HG03039 (cell line): ENCODE measurements around the gene TRRAP.
"Not testable (repeated sequence)": the region's sequence is repeated elsewhere in the genome, so short reads cannot be mapped to it uniquely, and the experiment has no call there.

ENCODE experiments used
- ATAC-seq: cut with Tn5 transposase; IDR thresholded peaks from one replicate; pipeline ENCODE4 v1.9.1; 2021; ENCODE audit warnings: mild to moderate bottlenecking, moderate library complexity; ENCODE audit not compliant: unreplicated experiment

TRRAP gene

GRCh38 chr7:99040104-99040958 is 162.0 kb downstream of the TRRAP start:
- ATAC-seq = no peak

DNA sequence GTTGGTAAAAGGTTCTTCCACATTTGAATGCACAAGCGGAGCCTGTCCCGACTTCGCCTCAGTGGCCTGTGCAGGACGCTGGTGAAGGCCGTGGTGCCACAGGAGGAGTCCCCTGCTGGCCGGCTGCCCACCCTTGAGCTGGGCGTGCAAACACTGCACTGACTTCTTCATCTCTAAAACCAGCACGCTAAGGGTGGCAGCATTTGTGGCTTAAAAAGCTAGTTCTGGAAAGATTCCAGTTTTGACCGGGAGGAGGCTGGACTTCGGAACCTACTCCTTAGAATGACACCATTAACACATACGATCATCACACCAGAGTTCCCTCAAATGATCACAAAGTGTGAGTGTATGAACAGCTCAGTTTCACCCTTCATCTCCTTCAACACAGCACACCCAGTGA is 163.2 kb downstream of the TRRAP start:
- no peak for ATAC-seq

- ATAC-seq = no peak
These were observed 164.6 kb downstream of the TRRAP start for GRCh38 chr7:99042957-99043356.

DNA sequence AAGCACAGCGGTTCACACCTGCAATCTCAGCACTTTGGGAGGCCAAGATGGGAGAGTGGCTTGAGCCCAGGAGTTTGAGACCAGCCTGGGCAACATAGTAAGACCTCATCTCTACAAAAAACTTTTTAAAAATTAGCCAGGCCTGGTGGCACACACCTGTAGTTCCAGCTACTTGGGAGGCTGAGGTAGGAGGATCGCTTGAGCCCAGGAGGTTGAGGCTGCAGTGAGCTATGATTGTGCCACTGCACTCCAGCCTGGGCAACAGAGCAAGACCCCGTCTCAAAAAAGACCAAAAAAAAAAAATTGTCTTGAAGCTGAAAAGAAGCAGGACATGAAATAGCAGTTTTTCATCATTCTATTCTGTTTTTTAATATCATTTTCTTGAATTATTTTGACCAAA is 166.5 kb downstream of the TRRAP start:
- not testable (repeated sequence) for ATAC-seq

DNA sequence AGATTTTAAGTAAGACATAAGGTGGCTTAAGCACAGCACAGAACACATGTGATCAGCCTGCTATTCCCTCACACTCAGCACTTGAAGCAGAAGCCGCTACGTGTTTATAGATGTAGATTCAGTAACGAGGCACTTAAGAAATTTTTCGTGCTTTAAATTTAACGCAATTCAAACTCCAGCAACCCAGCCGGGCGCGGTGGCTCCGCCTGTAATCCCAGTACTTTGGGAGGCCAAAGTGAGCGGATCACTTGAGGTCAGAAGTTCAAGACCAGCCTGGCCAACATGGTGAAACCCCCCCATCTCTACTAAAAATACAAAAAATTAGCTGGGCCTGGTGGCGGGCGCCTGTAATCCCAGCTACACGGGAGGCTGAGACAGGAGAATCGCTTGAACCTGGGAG is 167.9 kb downstream of the TRRAP start:
- not testable (repeated sequence) for ATAC-seq

DNA sequence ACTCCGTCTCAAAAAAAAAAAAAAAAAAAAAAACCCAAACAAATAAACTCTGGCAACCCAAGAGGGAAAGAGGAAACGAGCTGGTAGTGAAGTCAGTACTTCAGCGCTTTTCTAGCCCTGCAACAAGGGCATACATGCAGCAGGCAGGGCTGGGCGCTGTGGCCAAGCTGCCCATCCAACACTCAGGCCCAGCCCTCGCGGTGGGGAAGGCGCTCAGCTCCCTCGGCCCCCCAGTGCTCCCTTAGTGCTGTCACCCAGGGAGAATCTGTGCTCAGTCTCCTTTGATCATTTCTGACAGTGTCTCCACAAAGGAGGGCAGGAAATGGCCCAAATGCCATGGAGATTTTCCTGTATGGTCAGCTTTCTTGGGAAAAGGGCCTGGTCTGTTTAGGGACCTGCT is 168.4 kb downstream of the TRRAP start:
- no peak for ATAC-seq

DNA sequence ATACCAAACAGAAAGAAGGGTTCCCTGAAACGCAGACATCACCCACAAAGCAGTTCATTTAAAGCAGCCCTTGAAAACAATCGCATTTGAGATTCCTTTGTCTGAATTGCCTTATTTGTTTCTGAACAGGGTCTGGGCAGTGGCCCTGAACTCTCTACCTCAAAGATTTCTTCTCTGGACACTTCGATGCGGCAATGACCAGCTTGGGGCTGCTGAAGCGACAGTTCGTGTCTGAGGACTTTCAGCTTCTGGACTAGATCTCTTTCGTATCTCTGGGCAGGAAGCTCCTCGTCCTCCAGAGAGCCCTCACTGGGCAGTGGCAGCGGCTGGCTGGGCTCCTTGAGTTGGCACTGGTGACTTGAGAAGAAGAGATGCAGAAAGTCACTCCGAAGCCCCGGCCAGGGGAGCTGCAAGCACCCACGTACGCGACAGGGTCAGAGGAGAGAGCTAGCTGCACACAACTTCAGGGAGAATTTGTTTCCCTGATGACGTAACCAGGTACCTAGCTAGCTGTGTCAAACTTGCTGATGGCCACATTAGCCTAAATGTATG is 169.3 kb downstream of the TRRAP start:
- no peak for ATAC-seq

DNA sequence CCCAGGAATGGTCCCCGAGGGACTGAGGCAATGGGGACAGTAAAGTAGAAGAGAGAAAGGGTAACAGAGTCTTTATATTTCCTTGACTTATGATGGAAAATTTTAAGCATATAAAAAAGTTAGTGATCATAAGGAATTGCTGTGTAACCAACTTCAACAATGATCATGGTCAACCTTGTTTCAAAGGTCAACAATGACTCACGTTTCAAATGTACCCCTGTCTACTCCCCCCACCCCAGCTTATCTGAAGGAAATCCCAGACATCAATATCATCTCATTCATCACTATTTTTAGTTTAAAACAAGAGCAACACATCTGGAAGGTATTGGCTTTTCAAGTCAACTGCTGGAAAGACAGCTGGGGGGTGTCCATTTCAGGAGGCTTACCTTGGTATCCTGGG is 172.6 kb downstream of the TRRAP start:
- no peak for ATAC-seq

DNA sequence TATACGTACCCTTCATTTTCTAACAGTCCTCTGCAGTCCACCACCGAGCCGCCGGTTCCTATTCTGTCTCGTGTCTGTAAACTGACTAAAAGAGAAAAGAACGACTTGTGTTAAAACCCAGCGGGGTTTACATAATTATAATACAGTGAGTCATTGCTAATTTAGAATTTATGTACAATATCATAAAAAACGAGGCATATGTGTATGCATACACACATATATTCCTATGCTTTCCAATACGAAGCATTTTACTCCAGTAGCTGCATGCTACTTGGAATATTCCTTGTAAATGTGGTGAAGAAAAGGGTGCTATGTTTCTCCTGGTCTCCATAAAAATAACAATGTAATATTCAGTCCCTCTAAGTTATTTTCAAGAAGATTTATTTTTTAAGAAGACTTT is 176.4 kb downstream of the TRRAP start:
- no peak for ATAC-seq

DNA sequence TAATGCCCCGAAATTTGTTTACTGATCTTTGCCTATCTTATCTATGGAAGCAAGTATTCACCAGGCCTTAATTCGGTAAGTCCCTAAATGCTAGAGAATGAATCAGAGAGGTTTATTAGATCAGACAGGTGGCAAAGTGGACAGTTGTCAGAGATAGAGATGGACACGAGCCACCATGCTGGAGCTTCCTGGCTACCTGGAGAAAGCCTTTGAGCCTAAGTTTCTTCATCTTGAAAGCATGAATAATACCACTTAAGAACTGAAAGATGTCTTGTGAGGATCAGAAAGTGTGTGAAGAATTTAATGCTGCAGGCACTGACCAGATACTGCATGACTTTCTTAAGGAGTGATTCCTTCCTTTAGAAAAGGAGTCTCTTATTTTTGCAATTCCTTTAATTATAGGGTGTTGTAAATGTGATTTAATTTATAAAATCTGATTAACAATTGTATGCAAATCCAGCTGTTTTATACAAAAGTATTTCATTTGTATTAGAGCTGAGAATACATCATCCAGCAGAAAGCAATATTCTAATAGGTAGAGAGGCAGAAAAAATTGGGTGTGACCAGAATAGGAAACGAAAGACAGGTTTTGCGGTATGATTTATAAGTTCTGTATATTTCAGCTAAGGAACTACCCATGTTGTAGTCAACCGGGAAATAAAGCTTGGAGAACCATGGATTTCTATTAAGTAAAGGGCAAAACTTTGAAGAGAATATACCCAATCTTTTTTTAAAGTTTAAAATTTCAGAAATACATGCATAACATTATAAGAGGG is 182.9 kb downstream of the TRRAP start:
- ATAC-seq = no peak
